Epithelial cell of esophagus (primary cell): ENCODE data around the gene FHOD3.

Experiments used
- DNase-seq: peaks from one replicate; pipeline ENCODE4 v3.0.0; 2010; ENCODE audit warnings: low read depth
- H3K4me3 ChIP-seq: 2 replicates; pipeline ENCODE4 v1.5.1; 2011; ENCODE audit warnings: mild to moderate bottlenecking, low read length, control low read depth
- CTCF ChIP-seq: IDR thresholded peaks from 2 replicates; pipeline ENCODE4 v1.5.1; 2011; ENCODE audit warnings: low read depth, mild to moderate bottlenecking, low read length, control low read depth, inconsistent platforms; ENCODE audit not compliant: insufficient read depth; ENCODE audit errors: missing control alignments

FHOD3 gene

GRCh38 chr18:36600548-36600947, 303.0 kb downstream of the FHOD3 start:
- no peak for DNase-seq
- no peak for TF ChIP-seq CTCF
- no peak overlapping the region for H3K4me3 ChIP-seq

DNA sequence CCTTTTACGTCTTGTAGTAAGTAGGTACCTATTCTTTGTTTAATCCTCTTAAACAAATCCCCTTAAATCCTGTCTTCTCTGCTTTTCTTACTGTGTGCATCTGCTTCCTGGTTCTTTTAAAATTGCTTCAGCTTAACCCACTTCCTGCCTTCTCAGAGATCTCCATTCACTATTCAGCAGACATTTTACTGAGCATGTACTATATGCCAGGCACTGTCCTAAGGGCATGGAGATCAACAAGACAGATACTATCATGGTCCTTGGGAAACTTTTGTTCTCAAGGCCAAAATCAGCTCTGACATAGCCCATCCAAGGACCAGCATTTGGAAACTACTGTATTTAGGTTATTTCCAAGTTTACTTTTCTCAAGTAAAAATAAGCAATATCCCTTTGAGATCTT, 303.8 kb downstream of the FHOD3 start:
- TF ChIP-seq CTCF: no peak
- no peak for DNase-seq
- H3K4me3 ChIP-seq: no peak overlapping the region

DNA sequence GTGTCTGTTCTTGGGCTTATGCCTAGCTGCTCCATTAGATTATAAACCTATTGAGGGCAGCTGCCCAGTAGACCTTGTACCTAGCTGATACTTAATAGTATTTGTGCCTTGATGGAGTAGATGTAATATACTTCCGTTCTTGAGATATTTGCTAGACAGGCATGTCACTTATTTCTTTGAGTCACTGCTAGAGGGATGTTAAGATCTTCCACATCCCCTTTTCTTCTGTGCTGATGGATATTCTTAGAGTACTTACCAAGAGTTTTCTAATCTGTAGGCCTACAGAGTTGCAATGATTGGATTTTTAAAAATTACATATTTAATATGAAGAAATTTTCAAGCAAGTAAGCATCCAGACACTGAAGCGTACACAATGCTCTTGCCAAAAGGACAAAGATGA, 304.6 kb downstream of the FHOD3 start:
- no peak for TF ChIP-seq CTCF
- DNase-seq: no peak
- H3K4me3 ChIP-seq: no peak overlapping the region

- DNase-seq: no peak
- H3K4me3 ChIP-seq: no peak overlapping the region
- no peak for TF ChIP-seq CTCF
Measured at GRCh38 chr18:36602620-36603019, 305.1 kb downstream of the FHOD3 start.

GRCh38 chr18:36608107-36608506, 310.6 kb downstream of the FHOD3 start:
- no peak for DNase-seq
- TF ChIP-seq CTCF: no peak
- H3K4me3 ChIP-seq: no peak overlapping the region

DNA sequence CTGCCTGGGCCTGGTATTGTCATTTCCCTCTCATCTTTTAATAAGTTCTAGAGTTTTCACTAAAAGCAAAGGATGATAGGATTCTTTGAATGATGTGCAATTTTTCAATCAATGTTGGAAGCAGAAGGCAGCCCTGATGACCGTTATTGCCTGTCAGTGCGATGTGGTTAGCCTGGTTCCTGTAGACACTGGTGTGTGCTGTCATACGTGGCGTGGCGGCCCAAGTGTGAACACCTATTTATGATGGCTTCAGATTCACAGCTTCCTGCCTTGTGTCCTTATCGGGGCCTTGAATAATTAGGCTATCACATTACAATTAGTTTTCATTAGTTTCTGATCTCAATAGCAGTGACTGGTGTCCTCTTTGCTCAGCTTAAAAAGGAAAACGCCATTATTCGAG, 312.7 kb downstream of the FHOD3 start:
- no peak overlapping the region for H3K4me3 ChIP-seq
- no peak for DNase-seq
- no peak for TF ChIP-seq CTCF

GRCh38 chr18:36610661-36611060, 313.1 kb downstream of the FHOD3 start:
- no peak overlapping the region for H3K4me3 ChIP-seq
- TF ChIP-seq CTCF: no peak
- DNase-seq: no peak
